Stomach (tissue), 4 donors: Measurements from ENCODE around the gene THSD7B.

ENCODE experiments used
- EP300 ChIP-seq: sonication (generic); formaldehyde crosslinking; IDR thresholded peaks from one replicate; pipeline ENCODE4 v1.6.1; 2017; ENCODE audit warnings: antibody characterized with exemption
- POLR2A ChIP-seq, 4 donors: fragments of 450-650 bp; IDR thresholded peaks; one replicate each; pipeline ENCODE4 v1.6.1; 2016; ENCODE audit warnings: antibody characterized with exemption in 4 of 4, control low read depth in 2 of 4, mild to moderate bottlenecking in 1 of 4, moderate library complexity in 1 of 4
- TF ChIP-seq, protein P1 (sequence below), 7 experiments: fragments of 450-650 bp in 4 of 7; fragments of 200-600 bp in 3 of 7; sonication (generic) in 3 of 7; IDR thresholded peaks; one replicate each; pipeline ENCODE4 v1.5.1; 2016 to 2019; ENCODE audit warnings: antibody characterized with exemption in 7 of 7, control low read depth in 2 of 7, mild to moderate bottlenecking in 1 of 7

DNA sequence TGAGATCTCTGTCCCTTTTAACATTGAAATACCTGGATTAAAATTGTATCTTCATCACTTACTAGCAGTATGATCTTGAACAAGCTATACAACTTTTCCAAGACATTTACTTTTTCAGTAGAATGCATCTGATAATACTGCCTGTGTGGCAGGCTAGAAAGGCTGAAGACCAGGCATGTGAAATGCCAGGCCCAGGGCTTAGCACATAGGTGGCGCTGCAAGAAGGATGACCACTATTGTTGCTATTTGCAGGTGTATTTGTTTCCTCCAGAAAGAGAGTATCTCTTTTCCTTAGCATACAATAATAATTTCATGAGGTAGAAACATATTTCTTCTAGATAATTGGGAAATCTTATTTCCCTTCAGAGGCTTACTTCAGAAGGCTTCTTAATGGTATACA, 331.3 kb downstream of the THSD7B start:
- TF ChIP-seq, protein P1, sequence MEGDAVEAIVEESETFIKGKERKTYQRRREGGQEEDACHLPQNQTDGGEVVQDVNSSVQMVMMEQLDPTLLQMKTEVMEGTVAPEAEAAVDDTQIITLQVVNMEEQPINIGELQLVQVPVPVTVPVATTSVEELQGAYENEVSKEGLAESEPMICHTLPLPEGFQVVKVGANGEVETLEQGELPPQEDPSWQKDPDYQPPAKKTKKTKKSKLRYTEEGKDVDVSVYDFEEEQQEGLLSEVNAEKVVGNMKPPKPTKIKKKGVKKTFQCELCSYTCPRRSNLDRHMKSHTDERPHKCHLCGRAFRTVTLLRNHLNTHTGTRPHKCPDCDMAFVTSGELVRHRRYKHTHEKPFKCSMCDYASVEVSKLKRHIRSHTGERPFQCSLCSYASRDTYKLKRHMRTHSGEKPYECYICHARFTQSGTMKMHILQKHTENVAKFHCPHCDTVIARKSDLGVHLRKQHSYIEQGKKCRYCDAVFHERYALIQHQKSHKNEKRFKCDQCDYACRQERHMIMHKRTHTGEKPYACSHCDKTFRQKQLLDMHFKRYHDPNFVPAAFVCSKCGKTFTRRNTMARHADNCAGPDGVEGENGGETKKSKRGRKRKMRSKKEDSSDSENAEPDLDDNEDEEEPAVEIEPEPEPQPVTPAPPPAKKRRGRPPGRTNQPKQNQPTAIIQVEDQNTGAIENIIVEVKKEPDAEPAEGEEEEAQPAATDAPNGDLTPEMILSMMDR (IDR thresholded peaks at IDR 0.05): no peak
- TF ChIP-seq EP300: no peak
- no peak for TF ChIP-seq POLR2A (IDR thresholded peaks at IDR 0.05)
